ENCODE measurements around the gene ATP13A3. TPM values are rescaled to one million over a fixed set of nuclear protein-coding genes. Genes with fewer than 3 reads are reported as not detected.

ATP13A3 gene
- total RNA-seq, 1 experiment from 2014 or later, result 121 TPM

DNA sequence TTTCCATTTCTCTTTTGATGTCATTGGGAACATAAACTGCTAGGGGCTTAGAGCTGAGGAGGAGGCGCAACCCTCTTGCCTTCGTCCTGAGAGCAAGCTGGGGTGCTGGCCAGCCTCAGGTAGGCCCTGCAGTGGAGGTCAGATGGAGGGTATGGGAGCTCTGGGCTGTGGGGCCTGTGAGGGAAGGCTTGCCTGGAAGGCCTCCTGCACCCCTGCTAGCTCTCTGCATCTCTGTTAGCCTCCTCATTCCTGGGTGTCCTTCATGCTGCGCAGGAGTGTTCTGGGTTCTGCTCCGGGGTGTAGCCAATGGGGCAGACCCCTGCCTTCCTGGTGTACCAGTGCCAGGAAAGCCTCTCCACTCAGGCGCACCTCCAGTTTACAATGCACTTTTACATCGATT lies 99.5 kb downstream of the ATP13A3 start:
- POLR2A ChIA-PET (ENCODE audit: low non-redundant PET), result no interaction called here
- H3K27ac ChIP-seq (ENCODE audit: low read depth, low read length, poor library complexity, severe bottlenecking), result no peak overlapping the region
- H3K27me3 ChIP-seq (replicated peaks; ENCODE audit: insufficient read depth, low read depth, low read length, poor library complexity), result no peaks in the 10 kb centered on the region
- no peak for DNase-seq (ENCODE audit: low spot score)
- intact Hi-C loops (cut with micrococcal nuclease; ENCODE audit: unreplicated experiment), result no loop called here
- CTCF ChIA-PET, result no interaction called here
- H3K4me3 ChIP-seq (ENCODE audit: low read depth, low read length, poor library complexity, severe bottlenecking), result no peak overlapping the region
- no TSS peak for BruUV-seq (replicated peaks)
- H3K4me1 ChIP-seq (ENCODE audit: insufficient read depth, low read length, poor library complexity, severe bottlenecking), result peaks cover 5% of the 10 kb centered on the region
- peaks cover 9% of the 10 kb centered on the region for H3K9me3 ChIP-seq (ENCODE audit: low read depth, low read length, poor library complexity, severe bottlenecking)
- H3K36me3 ChIP-seq (ENCODE audit: insufficient read depth, low read length, poor library complexity, severe bottlenecking), result no peaks in the 10 kb centered on the region
- no peak for TF ChIP-seq CTCF (conservative IDR thresholded peaks at IDR 0.05; ENCODE audit: low read depth, low read length)
- TF ChIP-seq EZH2 (IDR thresholded peaks at IDR 0.05; ENCODE audit: borderline replicate concordance, low read depth, low read length, poor library complexity, severe bottlenecking), result no peak

DNA sequence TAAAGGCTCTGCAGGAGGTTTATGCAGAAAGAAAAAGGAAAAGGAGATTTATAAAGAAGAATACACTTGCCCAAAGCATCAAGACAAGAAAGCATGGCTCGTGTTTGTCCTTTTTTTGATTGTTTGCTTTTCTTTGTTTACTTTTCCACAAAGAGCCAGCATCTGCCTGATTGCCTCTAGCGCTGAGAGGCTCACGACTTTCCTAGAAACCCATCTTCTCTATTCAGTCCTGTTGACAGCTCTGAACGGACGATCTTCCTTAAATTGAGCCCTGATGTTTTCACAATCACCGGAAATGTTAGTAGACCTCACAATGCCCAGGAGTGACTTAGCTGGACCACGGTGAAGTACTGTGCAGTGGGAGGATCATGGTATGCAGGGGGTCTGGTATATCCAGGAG lies 100.2 kb downstream of the ATP13A3 start:
- H3K4me3 ChIP-seq (ENCODE audit: low read depth, low read length, poor library complexity, severe bottlenecking), result no peak overlapping the region
- H3K4me1 ChIP-seq (ENCODE audit: insufficient read depth, low read length, poor library complexity, severe bottlenecking), result peaks cover 6% of the 10 kb centered on the region
- BruUV-seq (replicated peaks), result no TSS peak
- no peak overlapping the region for H3K27ac ChIP-seq (ENCODE audit: low read depth, low read length, poor library complexity, severe bottlenecking)
- intact Hi-C loops (cut with micrococcal nuclease; ENCODE audit: unreplicated experiment), result no loop called here
- peaks cover 9% of the 10 kb centered on the region for H3K9me3 ChIP-seq (ENCODE audit: low read depth, low read length, poor library complexity, severe bottlenecking)
- no peak for DNase-seq (ENCODE audit: low spot score)
- no peaks in the 10 kb centered on the region for H3K27me3 ChIP-seq (replicated peaks; ENCODE audit: insufficient read depth, low read depth, low read length, poor library complexity)
- POLR2A ChIA-PET (ENCODE audit: low non-redundant PET), result interaction anchor here (0.6 kb wide), 1 partner anchor 217 kb away, joined by 3 read pairs; no protein-coding TSS in a partner anchor
- CTCF ChIA-PET, result no interaction called here
- H3K36me3 ChIP-seq (ENCODE audit: insufficient read depth, low read length, poor library complexity, severe bottlenecking), result no peaks in the 10 kb centered on the region
- TF ChIP-seq CTCF (conservative IDR thresholded peaks at IDR 0.05; ENCODE audit: low read depth, low read length) (no peak), EZH2 (IDR thresholded peaks at IDR 0.05; ENCODE audit: borderline replicate concordance, low read depth, low read length, poor library complexity, severe bottlenecking) (no peak)

GRCh38 chr3:194386066-194386465 lies 100.7 kb downstream of the ATP13A3 start:
- Histone ChIP-seq H3K36me3 (ENCODE audit: insufficient read depth, low read length, poor library complexity, severe bottlenecking) (no peaks in the 10 kb centered on the region), H3K4me3 (ENCODE audit: low read depth, low read length, poor library complexity, severe bottlenecking) (no peak overlapping the region), H3K27ac (ENCODE audit: low read depth, low read length, poor library complexity, severe bottlenecking) (no peak overlapping the region), H3K4me1 (ENCODE audit: insufficient read depth, low read length, poor library complexity, severe bottlenecking) (peaks cover 6% of the 10 kb centered on the region), H3K27me3 (replicated peaks; ENCODE audit: insufficient read depth, low read depth, low read length, poor library complexity) (no peaks in the 10 kb centered on the region), H3K9me3 (ENCODE audit: low read depth, low read length, poor library complexity, severe bottlenecking) (peaks cover 9% of the 10 kb centered on the region)
- TF ChIP-seq CTCF (conservative IDR thresholded peaks at IDR 0.05; ENCODE audit: low read depth, low read length) (no peak), EZH2 (IDR thresholded peaks at IDR 0.05; ENCODE audit: borderline replicate concordance, low read depth, low read length, poor library complexity, severe bottlenecking) (no peak)
- intact Hi-C loops (cut with micrococcal nuclease; ENCODE audit: unreplicated experiment), result no loop called here
- no peak for DNase-seq (ENCODE audit: low spot score)
- no TSS peak for BruUV-seq (replicated peaks)
- ChIA-PET CTCF (no interaction called here), POLR2A (ENCODE audit: low non-redundant PET) (interaction anchor here (0.6 kb wide), 1 partner anchor 216 kb away, joined by 3 read pairs; no protein-coding TSS in a partner anchor)
